Effector CD4-positive, alpha-beta T cell (primary cell): ENCODE measurements around the gene ANGPTL1. TPM values are rescaled to one million over a fixed set of nuclear protein-coding genes. Genes with fewer than 3 reads are reported as not detected.

Experiments
- DNase-seq: peaks from one replicate; pipeline ENCODE4 v3.0.0-alpha.2; 2020
- total RNA-seq: gene quantifications from one replicate; lab custom pipeline; 2026; lab: John Stamatoyannopoulos, UW

Gene ANGPTL1
- not detected for total RNA-seq

- DNase-seq = no peak
These were observed at the start of gene ANGPTL1 for GRCh38 chr1:178870944-178871343. ANGPTL1 (minus strand) TSS chr1:178871077; CDS start chr1:178865776, 5,301 bp downstream.

GRCh38 chr1:178919581-178919980, 48.7 kb upstream of the ANGPTL1 start:
- no peak for DNase-seq

- DNase-seq = no peak
These were observed 48.1 kb upstream of the ANGPTL1 start for GRCh38 chr1:178918955-178919354.

GRCh38 chr1:178918308-178918707, 47.4 kb upstream of the ANGPTL1 start:
- DNase-seq = no peak

GRCh38 chr1:178916448-178917174, 45.7 kb upstream of the ANGPTL1 start:
- no peak for DNase-seq

GRCh38 chr1:178912597-178912996, 41.7 kb upstream of the ANGPTL1 start:
- no peak for DNase-seq

GRCh38 chr1:178910023-178910422, 39.1 kb upstream of the ANGPTL1 start:
- no peak for DNase-seq

GRCh38 chr1:178908358-178908757, 37.5 kb upstream of the ANGPTL1 start:
- no peak for DNase-seq

- DNase-seq = no peak
These were observed 30.7 kb upstream of the ANGPTL1 start for GRCh38 chr1:178901482-178902125.

GRCh38 chr1:178899402-178899801, 28.5 kb upstream of the ANGPTL1 start:
- DNase-seq = no peak

GRCh38 chr1:178898401-178898800, 27.5 kb upstream of the ANGPTL1 start:
- no peak for DNase-seq

GRCh38 chr1:178895928-178896327, 25.1 kb upstream of the ANGPTL1 start:
- no peak for DNase-seq

GRCh38 chr1:178886551-178886950, 15.7 kb upstream of the ANGPTL1 start:
- no peak for DNase-seq

GRCh38 chr1:178885869-178886268, 15.0 kb upstream of the ANGPTL1 start:
- no peak for DNase-seq

GRCh38 chr1:178881950-178882349, 11.1 kb upstream of the ANGPTL1 start:
- no peak for DNase-seq

- DNase-seq = no peak
These were observed 7.0 kb upstream of the ANGPTL1 start for GRCh38 chr1:178877896-178878295.

GRCh38 chr1:178875936-178876335, 5.1 kb upstream of the ANGPTL1 start:
- DNase-seq = no peak

- DNase-seq = no peak
These were observed 4.1 kb upstream of the ANGPTL1 start for GRCh38 chr1:178874966-178875365.

- no peak for DNase-seq
These were observed 859 bp upstream of the ANGPTL1 start for GRCh38 chr1:178871551-178872320.

GRCh38 chr1:178870221-178870620, 656 bp downstream of the ANGPTL1 start:
- no peak for DNase-seq

- DNase-seq = no peak
These were observed 1.7 kb downstream of the ANGPTL1 start for GRCh38 chr1:178869119-178869697.

GRCh38 chr1:178868706-178869105, 2.2 kb downstream of the ANGPTL1 start:
- no peak for DNase-seq

GRCh38 chr1:178867670-178868069, 3.2 kb downstream of the ANGPTL1 start:
- no peak for DNase-seq
